ENCODE data around the gene GRIFIN. TPM values are rescaled to one million over a fixed set of nuclear protein-coding genes. Genes with fewer than 3 reads are reported as not detected.
A peak's percentile ranks its signal among the peaks of the same experiment; 100 is the strongest.

Gene GRIFIN
- total RNA-seq, 1 donor from 2014 or later: not detected

DNA sequence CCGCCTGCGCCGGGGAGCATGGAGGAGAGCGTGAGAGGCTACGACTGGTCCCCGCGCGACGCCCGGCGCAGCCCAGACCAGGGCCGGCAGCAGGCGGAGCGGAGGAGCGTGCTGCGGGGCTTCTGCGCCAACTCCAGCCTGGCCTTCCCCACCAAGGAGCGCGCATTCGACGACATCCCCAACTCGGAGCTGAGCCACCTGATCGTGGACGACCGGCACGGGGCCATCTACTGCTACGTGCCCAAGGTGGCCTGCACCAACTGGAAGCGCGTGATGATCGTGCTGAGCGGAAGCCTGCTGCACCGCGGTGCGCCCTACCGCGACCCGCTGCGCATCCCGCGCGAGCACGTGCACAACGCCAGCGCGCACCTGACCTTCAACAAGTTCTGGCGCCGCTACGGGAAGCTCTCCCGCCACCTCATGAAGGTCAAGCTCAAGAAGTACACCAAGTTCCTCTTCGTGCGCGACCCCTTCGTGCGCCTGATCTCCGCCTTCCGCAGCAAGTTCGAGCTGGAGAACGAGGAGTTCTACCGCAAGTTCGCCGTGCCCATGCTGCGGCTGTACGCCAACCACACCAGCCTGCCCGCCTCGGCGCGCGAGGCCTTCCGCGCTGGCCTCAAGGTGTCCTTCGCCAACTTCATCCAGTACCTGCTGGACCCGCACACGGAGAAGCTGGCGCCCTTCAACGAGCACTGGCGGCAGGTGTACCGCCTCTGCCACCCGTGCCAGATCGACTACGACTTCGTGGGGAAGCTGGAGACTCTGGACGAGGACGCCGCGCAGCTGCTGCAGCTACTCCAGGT is 43.1 kb downstream of the GRIFIN start:
- H3K4me3 ChIP-seq (ENCODE audit: low read depth, low read length): no peak overlapping the region
- no peak for DNase-seq (ENCODE audit: low read depth)
- no peak for TF ChIP-seq CTCF (IDR thresholded peaks at IDR 0.05; ENCODE audit: insufficient read depth, low read length, poor library complexity, severe bottlenecking)

DNA sequence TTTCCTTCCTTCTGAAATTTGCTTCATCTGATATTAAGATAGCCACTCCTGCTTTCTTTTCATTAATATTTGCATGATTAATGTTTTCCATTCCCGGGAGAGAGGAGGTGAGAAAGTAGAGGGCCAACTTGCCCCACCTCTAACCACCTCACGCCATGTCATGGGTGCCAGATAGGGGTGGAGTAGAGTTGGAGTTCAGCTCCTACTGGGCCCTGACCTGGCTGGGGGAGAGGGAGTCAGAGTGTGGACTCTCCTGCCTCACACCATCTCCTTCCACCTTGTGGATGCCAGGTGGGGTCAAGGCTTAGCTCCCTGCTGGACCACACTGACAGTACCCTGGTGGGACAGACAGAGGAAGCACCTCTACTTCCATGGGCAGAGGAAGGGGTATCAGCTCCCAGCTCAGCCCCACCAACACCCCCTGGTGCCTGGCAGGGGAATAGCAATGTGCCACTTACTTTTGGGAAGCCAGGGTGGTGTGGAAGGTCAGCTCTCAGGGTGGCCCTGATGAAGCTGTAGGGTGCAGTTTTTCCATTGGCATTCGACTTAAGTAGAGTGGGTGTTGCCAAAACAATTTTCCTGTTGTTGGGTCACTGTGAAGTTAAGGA is 44.8 kb downstream of the GRIFIN start:
- peak; percentile 31 for TF ChIP-seq CTCF (IDR thresholded peaks at IDR 0.05; ENCODE audit: insufficient read depth, low read length, poor library complexity, severe bottlenecking)
- DNase-seq (ENCODE audit: low read depth): no peak
- H3K27me3 ChIP-seq (ENCODE audit: control insufficient read depth, insufficient read depth, low read length): no peaks in the 10 kb centered on the region
- H3K4me3 ChIP-seq (ENCODE audit: low read depth, low read length): no peak overlapping the region
- no peaks in the 10 kb centered on the region for H3K36me3 ChIP-seq (ENCODE audit: control insufficient read depth, insufficient read depth, low read length)

More for the DNA sequence above, 43.1 kb downstream of the GRIFIN start:
- no peaks in the 10 kb centered on the region for H3K27me3 ChIP-seq (ENCODE audit: control insufficient read depth, insufficient read depth, low read length)
- no peaks in the 10 kb centered on the region for H3K36me3 ChIP-seq (ENCODE audit: control insufficient read depth, insufficient read depth, low read length)

- TF ChIP-seq CTCF (IDR thresholded peaks at IDR 0.05; ENCODE audit: insufficient read depth, low read length, poor library complexity, severe bottlenecking): no peak
- DNase-seq (ENCODE audit: low read depth): no peak
- Histone ChIP-seq H3K27me3 (ENCODE audit: control insufficient read depth, insufficient read depth, low read length) (no peaks in the 10 kb centered on the region), H3K4me3 (ENCODE audit: low read depth, low read length) (no peak overlapping the region), H3K36me3 (ENCODE audit: control insufficient read depth, insufficient read depth, low read length) (no peaks in the 10 kb centered on the region)
These were observed 50.4 kb downstream of the GRIFIN start for GRCh38 chr7:2425749-2426148.

Other genes with a start within 250 kb of the GRIFIN start
- gene MAD1L1, start 243.5 kb downstream of the GRIFIN start, total RNA-seq: 59.5 and 61.2 TPM in 2 replicates
- gene MRM2, start 234.2 kb downstream of the GRIFIN start, total RNA-seq: 21.7 and 26.3 TPM in 2 replicates
- gene NUDT1, start 234.2 kb downstream of the GRIFIN start, total RNA-seq: 15.5 and 21.0 TPM in 2 replicates
- 43.8 and 47.7 TPM in 2 replicates for gene SNX8, start 162.0 kb downstream of the GRIFIN start, total RNA-seq
- gene EIF3B, start 121.6 kb downstream of the GRIFIN start, total RNA-seq: 149 and 153 TPM in 2 replicates
- 7.5 and 11.6 TPM in 2 replicates for gene CHST12, start 72.8 kb downstream of the GRIFIN start, total RNA-seq
- 36.6 and 39.7 TPM in 2 replicates for gene LFNG, start 43.4 kb upstream of the GRIFIN start, total RNA-seq
- gene BRAT1, start 79.1 kb upstream of the GRIFIN start, total RNA-seq: 40.1 TPM in 2 replicates
- gene IQCE, start 82.6 kb upstream of the GRIFIN start, total RNA-seq: 18.0 and 20.0 TPM in 2 replicates
- 106 and 118 TPM in 2 replicates for gene TTYH3, start 155.6 kb upstream of the GRIFIN start, total RNA-seq
- 2.8 and 5.6 TPM in 2 replicates for gene AMZ1, start 211.8 kb upstream of the GRIFIN start, total RNA-seq